H1 (cell line): Measurements from ENCODE around the gene PBX1. TPM values are rescaled to one million over a fixed set of nuclear protein-coding genes. Genes with fewer than 3 reads are reported as not detected.

Experiments used
- CTCF ChIA-PET: fragments of 300-600 bp; sonication (Branson Sonifier 250); formaldehyde crosslinking; loops from one replicate; lab custom pipeline; 2021; ENCODE audit not compliant: partially characterized antibody; lab: Charles Lee
- POLR2A ChIA-PET: fragments of 300-600 bp; sonication (Branson Sonifier 250); formaldehyde crosslinking; loops from one replicate; lab custom pipeline; 2021; ENCODE audit warnings: inconsistent platforms; ENCODE audit not compliant: partially characterized antibody; lab: Charles Lee
- DNase-seq, 2 experiments: peaks; one replicate each; pipeline versions ENCODE4 v3.0.0 to v3.0.0-alpha.2; 2010 to 2022; ENCODE audit warnings: low spot score in 2 of 2, low read depth in 1 of 2, mixed read lengths in 1 of 2
- FAIRE-seq: peaks from 2 replicates; lab custom pipeline; 2011; peaks lifted over from hg19 to GRCh38; lab: Jason Lieb, UNC
- H2AFZ ChIP-seq: 2 replicates; pipeline ENCODE4 v1.8.1; 2012; ENCODE audit warnings: low read length, inconsistent platforms
- H2AK5ac ChIP-seq: 2 replicates; pipeline ENCODE4 v1.6.1; 2013; ENCODE audit warnings: low read depth, low read length
- H2BK120ac ChIP-seq: replicated peaks from 2 replicates; pipeline ENCODE3; 2013; ENCODE audit warnings: low read depth, low read length, inconsistent platforms
- H2BK12ac ChIP-seq: 2 replicates; pipeline ENCODE4 v1.6.1; 2013; ENCODE audit warnings: low read depth, low read length
- H2BK15ac ChIP-seq: 2 replicates; pipeline ENCODE4 v1.6.1; 2013; ENCODE audit warnings: low read length
- H2BK20ac ChIP-seq: 2 replicates; pipeline ENCODE4 v1.6.1; 2013; ENCODE audit warnings: low read length
- H2BK5ac ChIP-seq: 2 replicates; pipeline ENCODE4 v1.6.1; 2013; ENCODE audit warnings: low read depth, low read length
- H3K14ac ChIP-seq: 2 replicates; pipeline ENCODE4 v1.6.1; 2013; ENCODE audit warnings: inconsistent platforms; ENCODE audit not compliant: insufficient read length
- H3K18ac ChIP-seq: 2 replicates; pipeline ENCODE4 v1.6.1; 2013; ENCODE audit warnings: low read length; ENCODE audit errors: extremely low read depth
- H3K23ac ChIP-seq: 2 replicates; pipeline ENCODE4 v1.6.1; 2013; ENCODE audit warnings: inconsistent platforms; ENCODE audit not compliant: insufficient read length
- H3K23me2 ChIP-seq: 2 replicates; pipeline ENCODE4 v1.6.1; 2013; ENCODE audit warnings: low read depth, low read length
- H3K27ac ChIP-seq: 2 replicates; pipeline ENCODE4 v1.6.1; 2011; ENCODE audit warnings: low read depth, low read length, inconsistent platforms
- H3K27me3 ChIP-seq, 4 experiments: replicated peaks in 1 of 4; 1 replicate in 1 of 4; 2 replicates in 3 of 4; pipeline versions ENCODE4 v1.6.1 to v1.8.1; 2011 to 2013; ENCODE audit warnings: low read length in 3 of 4, mild to moderate bottlenecking in 3 of 4, inconsistent platforms in 2 of 4, mixed read lengths in 2 of 4, moderate library complexity in 1 of 4; ENCODE audit not compliant: control insufficient read depth in 3 of 4, insufficient read depth in 3 of 4; ENCODE audit errors: extremely low read depth in 1 of 4
- H3K36me3 ChIP-seq, 4 experiments: 2 replicates each; pipeline versions ENCODE4 v1.6.1 to v1.8.1; 2011 to 2013; ENCODE audit warnings: mild to moderate bottlenecking in 4 of 4, low read length in 3 of 4, moderate library complexity in 2 of 4, control low read depth in 1 of 4, inconsistent platforms in 1 of 4; ENCODE audit not compliant: insufficient read depth in 4 of 4, control insufficient read depth in 2 of 4
- H3K4ac ChIP-seq: replicated peaks from 2 replicates; pipeline ENCODE3; 2013; ENCODE audit warnings: low read length, low read depth, mixed read lengths, inconsistent platforms; ENCODE audit not compliant: insufficient read length
- H3K4me1 ChIP-seq, 4 experiments: replicated peaks in 1 of 4; 1 replicate in 1 of 4; 2 replicates in 3 of 4; pipeline versions ENCODE4 v1.6.1 to v1.8.1; 2011 to 2013; ENCODE audit warnings: low read length in 3 of 4, inconsistent platforms in 2 of 4, mixed read lengths in 1 of 4; ENCODE audit not compliant: insufficient read depth in 4 of 4, control insufficient read depth in 3 of 4
- H3K4me2 ChIP-seq, 2 experiments: 2 replicates each; pipeline versions ENCODE4 v1.6.1 to v1.8.1; 2011 to 2013; ENCODE audit warnings: low read depth in 2 of 2, low read length in 2 of 2, control low read depth in 1 of 2, inconsistent platforms in 1 of 2, mild to moderate bottlenecking in 1 of 2; ENCODE audit not compliant: insufficient read depth in 1 of 2
- H3K4me3 ChIP-seq, 4 experiments: fragments of 200-600, 300-600 bp in 1 of 4; sonication (generic), shearing (Covaris generic), sonication (Bioruptor Twin) in 1 of 4; 2 replicates each; pipeline versions ENCODE4 v1.5.1 to v1.8.1; 2011 to 2016; ENCODE audit warnings: low read length in 4 of 4, low read depth in 3 of 4, control low read depth in 2 of 4, inconsistent platforms in 2 of 4, mild to moderate bottlenecking in 2 of 4, mixed read lengths in 1 of 4, moderate library complexity in 1 of 4; ENCODE audit not compliant: insufficient read depth in 2 of 4; ENCODE audit errors: extremely low read depth in 1 of 4
- H3K56ac ChIP-seq: replicated peaks from 2 replicates; pipeline ENCODE3; 2013; ENCODE audit warnings: low read depth, mild to moderate bottlenecking, mixed read lengths, low read length, inconsistent platforms; ENCODE audit not compliant: insufficient read length
- H3K79me1 ChIP-seq: 2 replicates; pipeline ENCODE4 v1.6.1; 2013; ENCODE audit warnings: low read depth, low read length, control low read depth
- H3K79me2 ChIP-seq, 2 experiments: 2 replicates each; pipeline versions ENCODE4 v1.6.1 to v1.8.1; 2012 to 2013; ENCODE audit warnings: low read length in 2 of 2, mild to moderate bottlenecking in 2 of 2, inconsistent platforms in 1 of 2; ENCODE audit not compliant: insufficient read depth in 2 of 2, control insufficient read depth in 1 of 2
- H3K9ac ChIP-seq, 4 experiments: replicated peaks in 1 of 4; 1 replicate in 1 of 4; 2 replicates in 3 of 4; pipeline versions ENCODE4 v1.6.1 to v1.8.1; 2011 to 2013; ENCODE audit warnings: low read depth in 3 of 4, low read length in 3 of 4, control low read depth in 2 of 4, mild to moderate bottlenecking in 2 of 4, moderate library complexity in 2 of 4, inconsistent platforms in 1 of 4; ENCODE audit errors: extremely low read depth in 1 of 4
- H3K9me3 ChIP-seq, 2 experiments: 2 replicates each; pipeline versions ENCODE4 v1.6.1 to v1.8.1; 2012 to 2013; ENCODE audit warnings: mild to moderate bottlenecking in 2 of 2, moderate library complexity in 2 of 2, control low read depth in 1 of 2, inconsistent platforms in 1 of 2, low read depth in 1 of 2, low read length in 1 of 2, mixed read lengths in 1 of 2; ENCODE audit not compliant: insufficient read depth in 2 of 2
- H4K20me1 ChIP-seq, 2 experiments: replicated peaks in 1 of 2; 2 replicates each; pipeline versions ENCODE3 to v1.8.1; 2011 to 2013; ENCODE audit warnings: inconsistent platforms in 2 of 2, low read length in 2 of 2, mild to moderate bottlenecking in 1 of 2; ENCODE audit not compliant: insufficient read depth in 2 of 2, control insufficient read depth in 1 of 2
- H4K5ac ChIP-seq: 2 replicates; pipeline ENCODE4 v1.6.1; 2013; ENCODE audit warnings: low read length, low read depth, mixed read lengths, inconsistent platforms; ENCODE audit not compliant: insufficient read length
- H4K8ac ChIP-seq: 2 replicates; pipeline ENCODE4 v1.8.0; 2013; ENCODE audit warnings: mild to moderate bottlenecking, moderate library complexity, low read length, inconsistent platforms; ENCODE audit not compliant: insufficient read depth; ENCODE audit errors: extremely low read depth
- H4K91ac ChIP-seq: replicated peaks from 2 replicates; pipeline ENCODE3; 2013; ENCODE audit warnings: low read length, mixed read lengths, inconsistent platforms; ENCODE audit not compliant: insufficient read length
- BACH1 ChIP-seq: IDR thresholded peaks from 2 replicates; pipeline ENCODE4 v1.6.1; 2012; ENCODE audit warnings: low read length, improper control_type of control experiment
- HDAC6 ChIP-seq: IDR thresholded peaks from one replicate; pipeline ENCODE4 v1.7.1; 2012; ENCODE audit warnings: low read depth, mild to moderate bottlenecking, inconsistent platforms, low read length, moderate library complexity
- JUN ChIP-seq: IDR thresholded peaks from 2 replicates; pipeline ENCODE4 v1.6.1; 2011; ENCODE audit warnings: low read depth, mild to moderate bottlenecking, improper control_type of control experiment, low read length
- NANOG ChIP-seq: IDR thresholded peaks from 2 replicates; pipeline ENCODE4 v1.6.1; 2011; ENCODE audit warnings: low read length, low read depth, mild to moderate bottlenecking, inconsistent platforms; ENCODE audit not compliant: insufficient read depth, poor library complexity, severe bottlenecking
- SIX5 ChIP-seq: IDR thresholded peaks from 2 replicates; pipeline ENCODE4 v1.6.1; 2011; ENCODE audit warnings: mild to moderate bottlenecking, low read depth, low read length
- TAF7 ChIP-seq: optimal IDR thresholded peaks from 2 replicates; pipeline ENCODE3; 2011; ENCODE audit warnings: low read depth, mild to moderate bottlenecking, inconsistent platforms, low read length, moderate library complexity, borderline replicate concordance
- TCF12 ChIP-seq: IDR thresholded peaks from 2 replicates; pipeline ENCODE4 v1.6.1; 2011; ENCODE audit warnings: low read depth, mild to moderate bottlenecking, low read length
- WGBS, 2 experiments: shearing (Covaris generic) in 1 of 2; methylation state at CpG; one replicate each; pipeline versions ENCODE4 v1.1.6 to v1.1.7; 2013 to 2015; ENCODE audit warnings: low lambda C conversion rate in 2 of 2, mixed read lengths in 2 of 2, inconsistent platforms in 1 of 2, low coverage in 1 of 2, missing lambda C conversion rate in 1 of 2; ENCODE audit not compliant: insufficient replicate concordance in 2 of 2, insufficient coverage in 1 of 2, insufficient read length in 1 of 2; ENCODE audit errors: extremely low coverage in 1 of 2, missing lambda C conversion rate in 1 of 2; 5-methylcytosine and 5-hydroxymethylcytosine counted together
- polyA plus RNA-seq, 7 experiments: library from polyadenylated mRNA; depleted of rRNA in 3 of 7; stranded (reverse) in 5 of 7; unstranded in 2 of 7; fragments of >200 nt in 5 of 7; fragments of 200-250 nt in 2 of 7; gene quantifications; 1 replicate in 5 of 7; 2 replicates in 1 of 7; 4 replicates in 1 of 7; pipeline versions ENCODE4 v1.2.1 to v1.2.3, GENCODE V29; 2011 to 2013; ENCODE audit warnings: missing spikeins in 2 of 7, mixed read lengths in 2 of 7
- total RNA-seq: library from RNA; stranded (reverse); fragmentation: NEBNext Ultra II Directional; extraction: Animal tissue kit (Norgen Biotek cat#: 25700); gene quantifications from 2 replicates; pipeline ENCODE4 v1.2.1, GENCODE V29; 2021

The PBX1 gene
- total and polyA plus RNA-seq, 2 of the 8 experiments (the other 6 are each of a cell fraction or from before 2014, with no cell fraction given) = 87.4 to 124 TPM

- Histone ChIP-seq H3K27me3 (no peaks in the 10 kb centered on the region), H2BK12ac (no peak overlapping the region), H4K5ac (no peak overlapping the region), H3K14ac (no peak overlapping the region), H3K9ac (no peak overlapping the region), H3K4me1 (no peaks in the 10 kb centered on the region), H2BK120ac (no peak overlapping the region), H4K8ac (no peak overlapping the region), H2AFZ (no peak overlapping the region), H3K79me2 (no peaks in the 10 kb centered on the region), H3K23me2 (no peaks in the 10 kb centered on the region), H3K27ac (no peak overlapping the region), H4K91ac (no peak overlapping the region), H3K9me3 (no peaks in the 10 kb centered on the region), H3K4me3 (no peak overlapping the region), H3K4ac (no peak overlapping the region), H2BK5ac (no peak overlapping the region), H2AK5ac (no peak overlapping the region), H2BK20ac (no peak overlapping the region), H3K4me2 (no peak overlapping the region), H3K56ac (no peak overlapping the region), H3K36me3 (no peaks in the 10 kb centered on the region), H4K20me1 (no peaks in the 10 kb centered on the region), H3K18ac (no peak overlapping the region), H3K23ac (no peak overlapping the region), H2BK15ac (no peak overlapping the region), H3K79me1 (no peaks in the 10 kb centered on the region)
- ChIA-PET CTCF (interaction anchor here (1.9 kb wide), 1 partner anchor 187 kb away, joined by 7 read pairs; no protein-coding TSS in a partner anchor), POLR2A (no interaction called here)
- TF ChIP-seq TCF12 = no peak
- TF ChIP-seq TAF7 = no peak
- no peak for TF ChIP-seq NANOG
- TF ChIP-seq JUN = no peak
- TF ChIP-seq SIX5 = no peak
- TF ChIP-seq HDAC6 = no peak
- no peak for TF ChIP-seq BACH1
- no peak for DNase-seq
- 92% methylated on average over 1 of the region's 1 CpG; no CpG with 5 or more reads in 1 of the 2 experiments for WGBS, 2 experiments
- FAIRE-seq = no peak
These were observed 327.1 kb downstream of the PBX1 start for GRCh38 chr1:164886101-164886500.
